Measurements from ENCODE around the gene SIPA1L3.

DNA sequence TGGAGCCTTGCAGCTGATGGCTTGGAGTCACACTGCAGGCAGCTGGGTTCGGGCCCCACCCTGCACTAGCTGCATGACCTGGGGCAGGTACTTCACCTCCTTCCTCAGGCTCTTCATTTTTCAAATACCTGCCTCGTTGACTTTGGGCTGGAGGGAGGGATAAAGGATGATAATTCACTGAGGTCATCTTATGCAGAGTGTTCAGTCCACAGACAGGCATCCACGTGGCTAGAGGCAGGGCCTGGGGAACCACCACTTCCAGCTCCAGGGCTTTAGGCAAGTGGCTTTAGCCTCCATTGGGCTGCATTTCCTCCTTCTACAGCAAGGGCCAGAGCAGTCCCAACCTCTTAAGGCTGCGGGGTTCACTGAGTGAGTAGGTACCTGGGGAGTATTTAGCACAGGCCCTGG, 84.8 kb downstream of the SIPA1L3 start:
- no peak for TF ChIP-seq CEBPB (IDR thresholded peaks at IDR 0.05; ENCODE audit: borderline replicate concordance in 1 of 2, low read depth in 2 of 2, low read length in 2 of 2)
- TF ChIP-seq CHD1 (IDR thresholded peaks at IDR 0.05; ENCODE audit: low read depth, low read length): no peak
- TF ChIP-seq, protein P1, sequence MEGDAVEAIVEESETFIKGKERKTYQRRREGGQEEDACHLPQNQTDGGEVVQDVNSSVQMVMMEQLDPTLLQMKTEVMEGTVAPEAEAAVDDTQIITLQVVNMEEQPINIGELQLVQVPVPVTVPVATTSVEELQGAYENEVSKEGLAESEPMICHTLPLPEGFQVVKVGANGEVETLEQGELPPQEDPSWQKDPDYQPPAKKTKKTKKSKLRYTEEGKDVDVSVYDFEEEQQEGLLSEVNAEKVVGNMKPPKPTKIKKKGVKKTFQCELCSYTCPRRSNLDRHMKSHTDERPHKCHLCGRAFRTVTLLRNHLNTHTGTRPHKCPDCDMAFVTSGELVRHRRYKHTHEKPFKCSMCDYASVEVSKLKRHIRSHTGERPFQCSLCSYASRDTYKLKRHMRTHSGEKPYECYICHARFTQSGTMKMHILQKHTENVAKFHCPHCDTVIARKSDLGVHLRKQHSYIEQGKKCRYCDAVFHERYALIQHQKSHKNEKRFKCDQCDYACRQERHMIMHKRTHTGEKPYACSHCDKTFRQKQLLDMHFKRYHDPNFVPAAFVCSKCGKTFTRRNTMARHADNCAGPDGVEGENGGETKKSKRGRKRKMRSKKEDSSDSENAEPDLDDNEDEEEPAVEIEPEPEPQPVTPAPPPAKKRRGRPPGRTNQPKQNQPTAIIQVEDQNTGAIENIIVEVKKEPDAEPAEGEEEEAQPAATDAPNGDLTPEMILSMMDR (IDR thresholded peaks at IDR 0.05 in 2 of 3, conservative IDR thresholded peaks at IDR 0.05 in 1 of 3; ENCODE audit: control insufficient read depth in 2 of 3, extremely low read depth in 1 of 3, insufficient read depth in 1 of 3, low read depth in 3 of 3, low read length in 3 of 3): no peak
- no peak for TF ChIP-seq RFX5 (IDR thresholded peaks at IDR 0.05; ENCODE audit: low read depth, low read length)
- TF ChIP-seq RAD21 (IDR thresholded peaks at IDR 0.05; ENCODE audit: insufficient read depth, low read depth, low read length): no peak
- TF ChIP-seq CREB1 (IDR thresholded peaks at IDR 0.05; ENCODE audit: low read depth): no peak
- no peak for TF ChIP-seq POLR2AphosphoS5 (IDR thresholded peaks at IDR 0.05; ENCODE audit: low read length)
- no peak for TF ChIP-seq EP300 (IDR thresholded peaks at IDR 0.05; ENCODE audit: borderline replicate concordance in 1 of 2, control insufficient read depth in 1 of 2, low read depth in 2 of 2, low read length in 2 of 2)
- no peak for TF ChIP-seq SMAD1 (IDR thresholded peaks at IDR 0.05; ENCODE audit: low read depth, partially characterized antibody)
- no peak for TF ChIP-seq RBBP5 (conservative IDR thresholded peaks at IDR 0.05)
- TF ChIP-seq POLR2A (IDR thresholded peaks at IDR 0.05; ENCODE audit: low read depth, low read length): no peak
- TF ChIP-seq IKZF1 (conservative IDR thresholded peaks at IDR 0.05): no peak
- TF ChIP-seq TAF1 (IDR thresholded peaks at IDR 0.05; ENCODE audit: borderline replicate concordance, low read depth, low read length): no peak

Data from GM12878 (cell line).